GM10248 (cell line): ENCODE data around the gene MTCL1.
"Not testable (repeated sequence)": the region's sequence is repeated elsewhere in the genome, so short reads cannot be mapped to it uniquely, and the experiment has no call there.

Source experiments
- CTCF ChIA-PET: fragments of 300-600 bp; sonication (Branson Sonifier 250); formaldehyde crosslinking; extraction: SDS; loops from one replicate; lab custom pipeline; 2021; ENCODE audit warnings: antibody characterized with exemption; lab: Yijun Ruan, JAX
- POLR2A ChIA-PET: fragments of 350-650 bp; sonication (Branson Sonifier 250); formaldehyde crosslinking; extraction: SDS; loops from one replicate; lab custom pipeline; 2020; ENCODE audit warnings: antibody characterized with exemption; lab: Yijun Ruan, JAX
- DNase-seq: peaks from one replicate; pipeline ENCODE4 v3.0.0; 2012; ENCODE audit errors: extremely low spot score
- CTCF ChIP-seq: IDR thresholded peaks from 2 replicates; pipeline ENCODE4 v1.5.1; 2012; ENCODE audit warnings: mild to moderate bottlenecking, low read depth; ENCODE audit errors: extremely low read depth, missing control alignments, control extremely low read depth

Gene MTCL1

GRCh38 chr18:8760984-8761383 is 55.6 kb downstream of the MTCL1 start:
- CTCF ChIA-PET = no interaction called here
- POLR2A ChIA-PET = no interaction called here
- no peak for TF ChIP-seq CTCF
- no peak for DNase-seq

GRCh38 chr18:8761535-8761934 is 56.2 kb downstream of the MTCL1 start:
- CTCF ChIA-PET, POLR2A ChIA-PET, DNase-seq: not testable (repeated sequence)

- ChIA-PET POLR2A (no interaction called here), CTCF (no interaction called here)
- no peak for DNase-seq
- TF ChIP-seq CTCF = no peak
Observed at GRCh38 chr18:8762968-8763367, 57.6 kb downstream of the MTCL1 start.

GRCh38 chr18:8763611-8764010 is 58.3 kb downstream of the MTCL1 start:
- DNase-seq = no peak
- ChIA-PET POLR2A (no interaction called here), CTCF (no interaction called here)
- TF ChIP-seq CTCF = no peak

GRCh38 chr18:8765783-8766463 is 60.6 kb downstream of the MTCL1 start:
- TF ChIP-seq CTCF = no peak
- ChIA-PET CTCF (interaction anchor here (1.1 to 1.3 kb wide), 3 partner anchors 20 to 69 kb away, joined by 4 read pairs; no protein-coding TSS in a partner anchor), POLR2A (no interaction called here)
- no peak for DNase-seq

- no peak for DNase-seq
- POLR2A ChIA-PET = no interaction called here
- CTCF ChIA-PET = interaction anchor here (1.1 to 1.3 kb wide), 3 partner anchors 20 to 70 kb away, joined by 4 read pairs; no protein-coding TSS in a partner anchor
- no peak for TF ChIP-seq CTCF
Observed at GRCh38 chr18:8766559-8767293, 61.4 kb downstream of the MTCL1 start.

GRCh38 chr18:8767340-8767739 is 62.0 kb downstream of the MTCL1 start:
- ChIA-PET POLR2A (no interaction called here), CTCF (interaction anchor here (1.2 kb wide), 1 partner anchor 39 kb away, joined by 4 read pairs; no protein-coding TSS in a partner anchor)
- DNase-seq = no peak

More at GRCh38 chr18:8767340-8767739, 62.0 kb downstream of the MTCL1 start:
- TF ChIP-seq CTCF = no peak
